GM23338 (cell line): ENCODE results near the gene MMP24OS. TPM values are rescaled to one million over a fixed set of nuclear protein-coding genes. Genes with fewer than 3 reads are reported as not detected.
A peak's percentile ranks its signal among the peaks of the same experiment; 100 is the strongest.

Experiments used
- ATAC-seq: fragments of 200-7000 bp; cut with Tn5 transposase; 3 replicates; pipeline ENCODE4 v1.9.1; 2020
- DNase-seq: peaks from one replicate; pipeline ENCODE4 v3.0.0-alpha.2; 2015; ENCODE audit warnings: low spot score
- H2AFZ ChIP-seq: fragments of 200-600 bp; sonication (generic); 2 replicates; pipeline ENCODE4 v1.8.0; 2016; ENCODE audit warnings: antibody characterized with exemption, mild to moderate bottlenecking, moderate library complexity
- H3F3A ChIP-seq: fragments of 200-600 bp; sonication (generic); replicated peaks from 2 replicates; pipeline ENCODE4 v1.8.0; 2017; ENCODE audit warnings: antibody characterized with exemption, mixed run types, low read depth
- H3K27ac ChIP-seq: fragments of 200-600 bp; sonication (generic); 2 replicates; pipeline ENCODE4 v1.6.1; 2016; ENCODE audit warnings: low read depth
- H3K27me3 ChIP-seq: fragments of 200-600 bp; sonication (generic); 2 replicates; pipeline ENCODE4 v1.8.0; 2016; ENCODE audit warnings: mild to moderate bottlenecking, mixed run types, moderate library complexity; ENCODE audit not compliant: insufficient read depth
- H3K36me3 ChIP-seq: fragments of 200-600 bp; sonication (generic); 2 replicates; pipeline ENCODE4 v1.8.0; 2016; ENCODE audit warnings: mild to moderate bottlenecking; ENCODE audit not compliant: insufficient read depth
- H3K4me1 ChIP-seq: fragments of 200-600 bp; sonication (generic); 2 replicates; pipeline ENCODE4 v1.8.0; 2016; ENCODE audit warnings: mild to moderate bottlenecking, moderate library complexity; ENCODE audit not compliant: insufficient read depth
- H3K4me2 ChIP-seq: fragments of 200-600 bp; sonication (generic); 2 replicates; pipeline ENCODE4 v1.7.1; 2017; ENCODE audit warnings: mixed run types
- H3K4me3 ChIP-seq: fragments of 200-600 bp; sonication (generic); 2 replicates; pipeline ENCODE4 v1.6.1; 2016; ENCODE audit warnings: mixed run types
- H3K79me2 ChIP-seq: fragments of 200-600 bp; sonication (generic); replicated peaks from 2 replicates; pipeline ENCODE4 v1.8.0; 2017; ENCODE audit warnings: mild to moderate bottlenecking; ENCODE audit not compliant: insufficient read depth
- H3K9me2 ChIP-seq: fragments of 200-600 bp; sonication (generic); 2 replicates; pipeline ENCODE4 v1.8.0; 2017; ENCODE audit not compliant: insufficient read depth
- H4K20me1 ChIP-seq: fragments of 200-600 bp; sonication (generic); replicated peaks from 2 replicates; pipeline ENCODE4 v1.8.0; 2017; ENCODE audit warnings: mild to moderate bottlenecking; ENCODE audit not compliant: insufficient read depth
- H3K27ac Mint-ChIP-seq: 2 replicates; pipeline ENCODE4 v1.8.0; 2020; ENCODE audit warnings: inconsistent platforms, mild to moderate bottlenecking, moderate library complexity, mixed read lengths
- H3K27me3 Mint-ChIP-seq: 3 replicates; pipeline ENCODE4 v1.8.0; 2022; ENCODE audit warnings: low read depth, mild to moderate bottlenecking, moderate library complexity, mixed read lengths, inconsistent platforms; ENCODE audit not compliant: insufficient read depth, poor library complexity
- H3K36me3 Mint-ChIP-seq: 3 replicates; pipeline ENCODE4 v1.8.0; 2021; ENCODE audit warnings: low read depth, mild to moderate bottlenecking, inconsistent platforms, moderate library complexity, mixed read lengths
- H3K4me1 Mint-ChIP-seq: 3 replicates; pipeline ENCODE4 v1.8.0; 2020; ENCODE audit warnings: mild to moderate bottlenecking, inconsistent platforms, mixed read lengths
- H3K4me3 Mint-ChIP-seq: 3 replicates; pipeline ENCODE4 v1.8.0; 2021; ENCODE audit warnings: moderate library complexity, mild to moderate bottlenecking, inconsistent platforms, mixed read lengths
- H3K9me3 Mint-ChIP-seq: 3 replicates; pipeline ENCODE4 v1.8.0; 2020; ENCODE audit warnings: moderate library complexity, mild to moderate bottlenecking, inconsistent platforms, mixed read lengths
- EZH2 ChIP-seq: fragments of 200-600 bp; sonication (generic); IDR thresholded peaks from one replicate; pipeline ENCODE4 v1.8.0; 2017; ENCODE audit warnings: antibody characterized with exemption, mild to moderate bottlenecking, low read depth; ENCODE audit not compliant: unreplicated experiment
- EZH2phosphoT487 ChIP-seq: fragments of 200-600 bp; sonication (generic); IDR thresholded peaks from one replicate; pipeline ENCODE4 v1.8.1; 2018; ENCODE audit warnings: antibody characterized with exemption; ENCODE audit not compliant: unreplicated experiment
- JUNB ChIP-seq: IDR thresholded peaks from one replicate; pipeline ENCODE4 v1.6.1; 2016; ENCODE audit warnings: antibody characterized with exemption; ENCODE audit not compliant: unreplicated experiment
- POLR2AphosphoS5 ChIP-seq: IDR thresholded peaks from 2 replicates; pipeline ENCODE4 v1.6.1; 2016; ENCODE audit warnings: antibody characterized with exemption, low read depth
- REST ChIP-seq: IDR thresholded peaks from one replicate; pipeline ENCODE4 v1.6.1; 2018; ENCODE audit warnings: antibody characterized with exemption; ENCODE audit not compliant: unreplicated experiment
- STAT1 ChIP-seq: IDR thresholded peaks from one replicate; pipeline ENCODE4 v1.6.1; 2016; ENCODE audit warnings: antibody characterized with exemption; ENCODE audit not compliant: unreplicated experiment
- polyA plus RNA-seq: library from polyadenylated mRNA; unstranded; fragments of >200 nt; fragmentation: Nextera tagmentation; extraction: Ambion mirVana; gene quantifications from 2 replicates; pipeline ENCODE4 v1.2.1, GENCODE V29; 2016
- total RNA-seq: library from RNA; depleted of rRNA; stranded (reverse); fragments of >200 nt; shearing (Covaris generic); gene quantifications from 2 replicates; pipeline ENCODE4 v1.2.3, GENCODE V29; 2014

The MMP24OS gene
- total and polyA plus RNA-seq, 2 experiments from 2014 or later = 10.5 to 25.4 TPM

DNA sequence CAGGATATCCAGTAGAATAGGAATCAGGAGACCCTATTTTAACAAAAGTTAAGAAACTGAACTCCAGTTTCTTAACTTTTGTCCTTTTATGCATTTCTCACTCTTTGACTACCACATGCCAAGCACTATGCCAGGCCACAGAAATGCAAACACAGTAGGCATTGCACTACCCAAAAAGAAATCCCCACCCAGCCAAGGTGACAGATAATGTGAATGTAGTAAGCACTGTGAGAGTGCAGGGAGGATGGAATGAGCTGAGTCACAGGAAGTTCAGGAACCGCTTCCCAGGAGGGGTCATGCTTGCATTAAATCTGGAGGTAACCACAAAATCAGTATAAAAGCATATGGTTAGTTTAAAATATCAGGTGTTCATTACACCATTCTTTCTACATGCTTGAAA, 34.4 kb upstream of the MMP24OS start:
- DNase-seq = peak; percentile 35

DNA sequence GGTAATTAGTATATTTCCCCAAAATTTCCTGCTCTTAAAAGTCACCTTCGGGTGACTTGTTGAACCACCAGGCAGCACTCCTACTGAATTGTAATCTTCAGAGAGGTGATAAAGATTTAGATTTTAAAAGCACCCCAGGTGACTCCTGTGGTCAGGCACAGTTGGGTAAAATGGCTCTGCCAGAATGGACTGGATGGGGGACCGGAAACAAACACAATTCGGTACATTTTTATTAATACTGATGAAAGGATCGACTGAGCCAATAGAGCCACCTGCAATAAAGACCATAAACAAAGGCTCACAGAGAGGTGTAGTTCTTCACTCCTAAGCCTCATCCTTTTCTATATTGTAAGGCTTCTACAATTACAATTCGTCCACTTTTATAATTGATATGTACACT, 33.9 kb upstream of the MMP24OS start:
- Histone ChIP-seq H3K4me3 (no peak overlapping the region), H4K20me1 (no peaks in the 10 kb centered on the region), H3K79me2 (no peaks in the 10 kb centered on the region), H3K36me3 (no peaks in the 10 kb centered on the region), H3K27me3 (no peaks in the 10 kb centered on the region), H3K4me1 (peaks cover 24% of the 10 kb centered on the region), H3F3A (peaks cover 9% of the 10 kb centered on the region; the same call in 1 of the 2 replicates), H2AFZ (no peak overlapping the region), H3K4me2 (peak overlapping the region; percentile 53; the same call in 1 of the 2 replicates), H3K9me2 (no peaks in the 10 kb centered on the region), H3K27ac (peak overlapping the region; percentile 46; the same call in 1 of the 2 replicates)
- DNase-seq (no peak), ATAC-seq (no peak)
- Mint-ChIP-seq H3K4me1 (peaks cover 38% of the 10 kb centered on the region), H3K27me3 (peaks cover 3% of the 10 kb centered on the region), H3K9me3 (no peaks in the 10 kb centered on the region; the same call in 2 of the 3 replicates), H3K36me3 (peaks cover 4% of the 10 kb centered on the region; the same call in 1 of the 3 replicates), H3K4me3 (no peak overlapping the region), H3K27ac (peak overlapping the region; percentile 90)
- TF ChIP-seq REST (no peak), POLR2AphosphoS5 (no peak), STAT1 (no peak), EZH2phosphoT487 (no peak)

More for the DNA sequence above, 34.4 kb upstream of the MMP24OS start:
- H3K79me2 ChIP-seq = no peaks in the 10 kb centered on the region
- H3K4me1 ChIP-seq = peaks cover 24% of the 10 kb centered on the region
- H3K9me2 ChIP-seq = no peaks in the 10 kb centered on the region
- peak overlapping the region; percentile 46; the same call in 1 of the 2 replicates for H3K27ac ChIP-seq
- Mint-ChIP-seq H3K36me3 (peaks cover 4% of the 10 kb centered on the region; the same call in 1 of the 3 replicates), H3K4me3 (no peak overlapping the region), H3K27ac (peak overlapping the region; percentile 90), H3K27me3 (peaks cover 3% of the 10 kb centered on the region), H3K4me1 (peaks cover 35% of the 10 kb centered on the region), H3K9me3 (no peaks in the 10 kb centered on the region; the same call in 2 of the 3 replicates)
- ATAC-seq = peak; percentile 51
- peak overlapping the region; percentile 53; the same call in 1 of the 2 replicates for H3K4me2 ChIP-seq
- H3K4me3 ChIP-seq = no peak overlapping the region
- TF ChIP-seq REST (no peak), JUNB (no peak), EZH2phosphoT487 (no peak), EZH2 (no peak)
- no peaks in the 10 kb centered on the region for H3K27me3 ChIP-seq
- no peaks in the 10 kb centered on the region for H3K36me3 ChIP-seq
- no peak overlapping the region for H2AFZ ChIP-seq
- H3F3A ChIP-seq = peaks cover 5% of the 10 kb centered on the region; the same call in 1 of the 2 replicates
- H4K20me1 ChIP-seq = no peaks in the 10 kb centered on the region
